ENCODE measurements around the gene TMC2.

TMC2 gene

DNA sequence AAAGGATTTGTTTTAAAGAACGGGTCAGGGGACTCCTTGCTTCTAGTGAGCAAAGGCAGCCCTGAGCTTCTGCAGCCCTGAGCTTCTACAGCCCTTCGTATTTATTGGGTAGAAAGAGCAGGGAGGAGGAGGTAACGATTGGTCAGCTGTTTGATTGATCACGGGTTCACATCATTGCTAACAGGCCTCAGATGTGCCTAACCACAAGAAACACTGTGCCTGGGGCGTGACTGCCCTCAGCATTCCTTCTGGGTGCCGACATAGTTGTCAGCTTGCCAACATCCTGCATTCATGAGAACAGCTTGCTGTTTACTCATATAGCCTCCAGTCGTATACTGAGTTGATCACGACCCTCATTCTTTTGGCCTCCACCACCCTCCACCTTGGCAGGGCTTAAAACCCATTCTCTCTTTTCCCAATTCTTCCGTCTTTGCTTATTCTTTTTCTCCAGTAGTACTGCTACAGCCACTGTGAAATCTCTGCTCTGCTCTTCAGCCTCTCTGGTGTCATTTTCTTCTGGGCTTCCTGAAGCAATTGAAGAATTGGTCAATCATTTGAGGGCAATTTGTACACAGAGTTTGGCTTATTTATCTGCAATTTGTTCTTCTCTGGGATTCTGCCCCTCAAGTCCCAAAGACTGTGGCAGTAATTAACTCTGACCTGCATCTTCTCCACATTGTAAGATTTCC lies 90.6 kb downstream of the TMC2 start:
- DNase-seq = no peak

DNA sequence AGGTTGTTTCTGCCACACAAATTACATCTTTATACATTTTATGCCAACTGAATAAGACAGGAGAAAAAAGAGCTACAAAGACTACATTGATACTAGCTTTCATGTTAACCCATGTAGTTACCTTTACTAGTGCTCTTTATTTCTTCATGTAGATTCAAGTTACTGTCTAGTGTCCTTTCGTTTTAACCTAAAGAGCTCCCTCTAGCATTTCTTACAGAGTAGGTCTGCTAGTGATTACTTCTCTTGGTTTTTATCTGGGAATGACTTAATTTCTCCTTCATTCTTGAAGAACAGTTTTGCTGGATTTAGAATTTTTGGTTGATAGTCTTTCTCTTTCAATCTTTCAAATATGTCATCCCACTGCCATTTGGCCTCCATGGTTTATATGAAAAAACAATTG lies 94.9 kb downstream of the TMC2 start:
- DNase-seq = no peak

DNA sequence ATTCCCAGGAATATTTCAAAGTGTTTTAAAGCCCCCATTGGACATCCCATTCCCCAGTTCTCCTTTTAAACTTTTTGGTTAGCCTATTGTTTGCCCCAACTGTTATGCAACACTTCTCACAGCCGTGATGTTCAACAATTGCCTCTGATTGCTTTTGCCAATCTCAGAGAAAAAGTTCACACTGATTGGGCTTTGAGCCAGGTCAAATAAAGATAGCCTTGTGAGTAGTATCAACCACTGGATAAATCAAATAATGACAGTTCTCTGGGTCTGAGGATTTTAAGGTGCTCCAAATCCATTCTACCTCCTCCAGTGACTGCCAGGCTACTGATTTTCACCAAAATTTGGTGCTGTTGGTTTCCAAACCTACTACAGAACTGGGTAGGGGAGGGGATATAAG lies 97.0 kb downstream of the TMC2 start:
- DNase-seq = no peak

DNA sequence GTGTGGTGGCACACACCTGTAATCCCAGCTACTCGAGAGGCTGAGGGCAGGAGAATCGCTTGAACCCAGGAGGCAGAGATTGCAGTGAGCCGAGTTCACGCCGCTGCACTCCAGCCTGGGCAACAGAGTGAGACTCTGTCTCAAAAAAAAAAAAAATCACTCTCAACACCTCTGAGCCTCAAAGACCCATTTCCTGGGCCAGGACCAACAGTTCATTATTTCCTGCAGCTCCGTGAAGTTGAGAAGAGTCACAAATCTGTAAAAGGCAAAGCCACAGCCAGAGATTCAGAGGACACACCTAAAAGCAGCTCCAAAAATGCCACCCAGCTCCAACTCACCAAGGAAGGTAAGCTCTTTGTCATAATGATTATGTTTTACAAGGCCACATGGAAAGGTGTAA lies 100.9 kb downstream of the TMC2 start:
- no peak for DNase-seq

DNA sequence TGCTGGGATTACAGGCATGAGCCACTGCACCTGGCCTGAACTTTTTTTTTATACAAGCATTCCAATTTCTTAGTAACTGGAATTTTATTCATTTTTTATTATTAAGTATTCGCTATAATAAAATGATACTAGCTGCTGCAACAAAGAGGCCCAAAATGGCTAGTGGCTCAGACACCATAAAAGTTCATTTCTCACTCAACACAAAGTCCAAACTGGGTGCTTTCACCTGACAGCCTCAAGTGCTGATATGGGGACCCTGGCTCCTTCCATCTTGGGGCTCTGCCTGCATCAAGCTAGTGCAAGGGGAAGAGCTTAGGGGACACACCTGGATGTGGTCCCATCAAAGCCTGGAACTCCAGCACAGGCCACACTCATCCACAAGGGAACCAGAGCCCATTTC lies 103.9 kb downstream of the TMC2 start:
- DNase-seq = no peak

DNA sequence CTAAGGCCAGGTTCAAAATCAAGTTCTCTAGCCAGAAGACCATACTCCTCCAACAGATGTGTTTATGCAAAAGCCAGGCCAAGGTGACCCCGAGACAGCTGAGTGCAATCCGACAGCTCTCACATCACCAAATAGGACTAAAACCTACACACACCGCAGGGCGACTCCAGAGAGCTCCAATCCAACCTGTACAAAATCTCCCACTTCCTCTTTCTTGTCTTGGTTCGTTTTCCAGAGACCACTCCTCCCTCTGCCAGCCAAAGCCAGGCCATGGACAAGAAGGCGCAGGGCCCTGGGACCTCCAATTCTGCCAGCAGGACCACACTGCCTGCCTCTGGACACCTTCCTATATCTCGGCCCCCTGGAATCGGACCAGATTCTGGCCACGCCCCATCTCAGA lies 104.5 kb downstream of the TMC2 start:
- DNase-seq = no peak

DNA sequence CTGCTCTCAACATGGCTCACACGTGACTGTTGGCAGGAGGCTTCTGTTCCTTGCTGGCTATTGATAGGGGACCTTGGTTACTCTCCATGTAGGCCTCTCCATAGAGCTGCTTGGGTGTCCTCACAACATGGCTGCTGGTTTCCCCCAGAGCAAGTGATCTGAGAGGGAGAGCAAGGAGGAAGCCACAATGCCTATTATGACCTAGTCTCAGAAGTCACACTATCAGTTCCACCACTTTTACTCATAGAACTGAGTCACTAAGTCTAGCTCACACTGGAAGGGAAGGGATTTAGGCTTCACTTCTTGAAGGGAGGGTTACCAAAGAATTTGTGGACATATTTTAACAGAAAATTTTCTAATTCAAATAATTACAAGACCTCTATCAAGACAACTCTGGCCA lies 107.3 kb downstream of the TMC2 start:
- no peak for DNase-seq

DNA sequence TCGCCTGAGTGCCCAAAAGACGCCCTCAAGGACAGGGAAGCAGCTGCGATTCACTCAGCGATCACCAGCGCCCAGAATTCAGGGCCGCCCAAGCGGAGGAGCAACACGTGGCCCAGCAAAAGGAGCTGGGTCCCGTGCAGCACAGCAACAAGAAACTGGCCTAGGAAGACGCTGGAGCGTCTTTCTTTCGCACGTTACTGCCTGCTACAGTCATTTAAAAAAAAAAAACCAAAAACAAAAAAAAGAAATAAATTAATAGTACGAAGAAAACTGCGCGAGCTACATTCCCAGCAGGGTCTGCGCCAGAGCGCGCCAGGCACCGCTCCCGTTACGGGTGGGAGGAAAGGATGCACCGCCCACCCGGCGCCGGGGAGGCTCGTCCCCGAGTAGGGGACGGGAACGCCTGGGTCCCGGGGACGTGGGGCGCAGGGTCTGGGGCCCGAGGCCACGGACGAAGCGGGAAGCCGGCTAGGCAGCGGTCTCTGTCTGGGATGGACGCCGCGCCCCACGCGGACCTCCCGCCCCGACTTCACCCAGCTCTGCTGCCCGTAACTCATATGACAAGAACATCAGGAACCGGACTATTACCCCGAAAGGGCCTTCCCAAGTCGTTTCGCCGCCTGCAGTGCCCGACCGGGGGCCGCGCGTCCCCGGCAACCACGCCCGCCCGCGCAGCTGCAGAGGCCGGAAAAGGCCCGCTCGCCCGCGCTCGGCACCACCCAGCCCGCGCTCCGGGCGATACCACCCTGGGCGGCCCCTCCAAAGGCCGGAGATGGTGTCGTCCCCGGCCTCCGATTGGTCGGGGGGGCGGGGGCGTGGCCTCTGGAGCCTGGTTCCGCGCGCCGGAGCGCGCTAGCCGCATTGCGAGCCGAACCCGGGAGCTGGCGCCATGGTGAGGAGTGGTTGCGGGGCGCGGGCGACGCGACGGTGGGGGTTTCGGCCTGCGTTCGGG lies 115.7 kb downstream of the TMC2 start, which contains the start of gene NOP56:
Gene NOP56, plus strand, starts transcription at position 861 of the 952 bp plus-strand sequence. Its CDS starts 29 bp downstream, at position 890.
- DNase-seq = peak; percentile 92

DNA sequence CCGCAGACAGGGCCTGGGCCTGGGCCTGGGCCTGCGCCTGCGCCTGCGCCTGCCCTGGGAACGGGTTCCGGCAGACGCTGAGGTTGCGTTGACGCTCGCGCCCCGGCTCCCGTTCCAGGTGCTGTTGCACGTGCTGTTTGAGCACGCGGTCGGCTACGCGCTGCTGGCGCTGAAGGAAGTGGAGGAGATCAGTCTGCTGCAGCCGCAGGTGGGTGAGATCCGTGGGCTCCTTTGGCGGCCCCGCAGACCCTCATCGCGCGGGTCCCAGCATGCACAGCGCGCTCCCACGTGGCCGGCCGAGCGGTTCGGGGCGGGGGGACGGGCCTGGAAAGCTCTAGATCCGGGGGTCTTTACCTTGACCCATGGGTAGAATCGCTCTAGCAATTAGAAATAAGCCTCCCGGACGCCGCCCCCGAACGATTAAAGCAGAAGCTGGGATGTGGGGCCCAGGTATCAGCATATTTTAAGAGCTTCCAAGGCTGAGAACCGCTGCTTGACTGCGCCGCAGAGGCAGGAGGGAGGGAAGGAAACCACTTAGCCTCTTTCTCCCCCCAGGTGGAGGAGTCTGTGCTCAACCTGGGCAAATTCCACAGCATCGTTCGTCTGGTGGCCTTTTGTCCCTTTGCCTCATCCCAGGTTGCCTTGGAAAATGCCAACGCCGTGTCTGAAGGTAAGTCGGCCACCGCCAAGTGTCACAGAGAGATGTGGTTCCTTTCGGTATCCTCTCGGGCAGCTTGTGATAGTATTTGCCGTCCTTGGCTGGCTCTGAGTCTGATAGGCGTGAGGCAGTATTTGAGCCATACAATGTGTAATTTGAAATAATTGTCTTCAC lies 116.6 kb downstream of the TMC2 start:
- DNase-seq = peak; percentile 48

DNA sequence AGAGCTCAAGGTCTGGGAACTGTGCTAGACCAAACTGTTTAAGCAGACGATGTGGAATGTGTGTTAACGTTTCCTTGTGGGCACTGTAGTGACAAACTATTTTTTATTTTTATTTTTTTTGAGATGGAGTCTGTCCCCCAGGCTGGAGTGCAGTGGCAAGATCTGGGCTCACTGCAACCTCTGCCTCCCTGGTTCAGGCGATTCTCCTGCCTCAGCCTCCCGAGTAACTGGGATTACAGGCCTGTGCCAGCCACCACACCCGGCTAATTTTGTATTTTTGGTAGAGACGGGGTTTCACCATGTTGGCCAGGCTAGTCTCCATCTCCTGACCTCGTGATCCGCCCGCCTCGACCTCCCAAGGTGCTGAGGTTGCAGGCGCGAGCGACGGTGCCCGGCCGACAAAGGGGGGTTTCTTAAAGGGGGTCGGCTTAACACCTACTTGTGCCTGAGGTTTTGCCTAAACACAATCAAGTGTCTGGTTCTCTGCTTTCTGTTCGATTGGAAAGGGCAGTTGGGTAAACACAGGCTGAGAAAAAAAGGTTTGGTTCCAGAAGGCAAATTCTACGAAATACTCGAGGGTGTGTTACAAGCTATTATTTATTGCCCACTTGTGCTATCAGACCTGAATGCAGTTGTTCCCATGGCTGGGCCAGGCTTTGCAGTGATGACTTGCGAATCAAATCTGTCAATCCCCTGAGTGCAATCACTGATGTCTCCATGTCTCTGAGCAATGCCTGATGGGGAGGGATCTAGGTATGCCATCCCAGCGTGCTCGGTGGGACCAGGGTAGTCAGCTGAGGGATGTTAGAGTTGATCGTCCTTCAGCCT lies 117.4 kb downstream of the TMC2 start:
- DNase-seq = no peak

DNA sequence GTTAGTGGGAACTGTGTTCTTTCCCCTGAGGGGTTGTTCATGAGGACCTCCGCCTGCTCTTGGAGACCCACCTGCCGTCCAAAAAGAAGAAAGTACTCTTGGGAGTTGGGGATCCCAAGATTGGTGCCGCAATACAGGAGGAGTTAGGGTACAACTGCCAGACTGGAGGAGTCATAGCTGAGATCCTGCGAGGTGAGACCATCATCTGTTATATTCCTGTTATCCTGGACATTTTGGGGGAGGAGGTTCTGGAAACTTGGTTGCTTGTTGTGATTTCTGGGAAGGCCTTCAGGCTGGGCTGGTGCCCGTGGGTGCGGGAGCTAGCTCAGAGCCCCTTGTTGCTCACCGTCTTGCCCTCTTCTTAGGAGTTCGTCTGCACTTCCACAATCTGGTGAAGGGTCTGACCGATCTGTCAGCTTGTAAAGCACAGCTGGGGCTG lies 118.0 kb downstream of the TMC2 start:
- DNase-seq = no peak

DNA sequence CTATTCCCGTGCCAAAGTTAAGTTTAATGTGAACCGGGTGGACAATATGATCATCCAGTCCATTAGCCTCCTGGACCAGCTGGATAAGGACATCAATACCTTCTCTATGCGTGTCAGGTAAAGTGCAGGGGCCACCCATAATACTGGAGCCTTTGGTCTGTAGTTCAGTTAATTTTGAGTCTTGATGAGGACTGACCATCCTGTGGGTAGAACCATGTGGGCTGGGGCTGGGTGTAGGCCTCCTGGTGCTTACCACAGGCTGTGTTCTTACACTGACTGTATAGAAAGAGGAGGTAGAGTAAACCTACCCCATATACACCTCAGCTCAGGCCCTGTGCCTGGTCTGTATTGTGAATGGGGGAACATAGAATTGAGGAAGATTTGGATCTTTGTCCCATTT lies 118.5 kb downstream of the TMC2 start:
- no peak for DNase-seq

DNA sequence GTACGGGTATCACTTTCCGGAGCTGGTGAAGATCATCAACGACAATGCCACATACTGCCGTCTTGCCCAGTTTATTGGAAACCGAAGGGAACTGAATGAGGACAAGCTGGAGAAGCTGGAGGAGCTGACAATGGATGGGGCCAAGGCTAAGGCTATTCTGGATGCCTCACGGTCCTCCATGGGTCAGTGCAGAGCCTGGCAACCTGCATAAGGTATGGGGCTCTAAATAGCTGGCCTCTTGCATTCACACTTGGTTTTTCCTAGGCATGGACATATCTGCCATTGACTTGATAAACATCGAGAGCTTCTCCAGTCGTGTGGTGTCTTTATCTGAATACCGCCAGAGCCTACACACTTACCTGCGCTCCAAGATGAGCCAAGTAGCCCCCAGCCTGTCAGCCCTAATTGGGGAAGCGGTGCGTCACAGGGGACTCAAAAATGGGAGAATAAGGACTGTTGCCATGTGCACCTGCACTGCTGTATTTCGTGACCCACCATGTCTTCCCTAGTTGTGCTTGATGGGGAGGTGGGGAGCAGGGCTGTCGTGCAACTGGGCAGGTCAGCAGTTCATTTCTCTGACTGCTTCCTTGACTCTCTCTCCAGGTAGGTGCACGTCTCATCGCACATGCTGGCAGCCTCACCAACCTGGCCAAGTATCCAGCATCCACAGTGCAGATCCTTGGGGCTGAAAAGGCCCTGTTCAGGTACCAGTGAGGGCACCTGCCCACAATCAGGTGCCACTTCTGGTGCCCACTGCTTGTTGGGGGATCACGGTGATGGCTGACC lies 119.2 kb downstream of the TMC2 start:
- DNase-seq = no peak

DNA sequence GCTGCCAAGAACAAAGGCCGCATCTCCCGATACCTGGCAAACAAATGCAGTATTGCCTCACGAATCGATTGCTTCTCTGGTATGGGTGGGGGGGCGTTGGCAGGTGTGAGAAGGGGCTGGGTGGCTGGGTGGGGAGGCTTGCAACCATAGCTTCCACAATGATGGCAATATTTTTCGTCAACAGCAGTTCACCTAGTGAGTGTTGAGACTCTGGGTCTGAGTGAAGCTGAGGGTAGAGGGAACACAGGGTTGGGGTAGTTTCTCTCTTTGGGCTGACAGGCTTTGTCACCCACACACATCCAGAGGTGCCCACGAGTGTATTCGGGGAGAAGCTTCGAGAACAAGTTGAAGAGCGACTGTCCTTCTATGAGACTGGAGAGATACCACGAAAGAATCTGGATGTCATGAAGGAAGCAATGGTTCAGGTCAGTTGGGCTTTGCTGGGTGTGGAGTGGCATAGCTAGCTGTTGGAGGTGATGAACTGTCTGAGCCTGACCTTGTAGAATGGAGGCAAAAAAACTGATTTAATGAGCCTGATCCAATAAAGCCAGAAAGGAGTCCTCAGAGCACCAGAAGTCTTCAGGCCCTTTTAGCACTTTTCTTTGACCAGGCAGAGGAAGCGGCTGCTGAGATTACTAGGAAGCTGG lies 120.2 kb downstream of the TMC2 start:
- no peak for DNase-seq

DNA sequence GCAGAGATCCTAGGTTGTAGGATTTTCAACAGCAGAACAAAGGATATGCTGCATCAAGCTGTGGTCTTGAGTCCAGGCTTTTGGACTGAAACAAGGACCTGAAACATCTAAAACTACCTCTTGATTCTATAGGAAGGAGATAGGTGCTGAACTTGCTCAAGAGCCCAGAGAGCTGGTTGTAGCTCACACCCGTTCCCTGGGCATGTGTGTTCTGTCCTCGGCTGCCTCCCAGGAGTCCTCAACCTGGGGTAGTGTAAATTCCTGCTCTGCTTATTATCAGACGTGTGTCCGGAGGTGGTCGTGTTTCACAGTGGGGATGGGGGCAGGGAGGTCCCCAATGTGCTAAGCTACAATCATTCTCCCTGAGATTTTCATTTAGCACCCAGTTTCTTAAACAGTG lies 120.9 kb downstream of the TMC2 start:
- DNase-seq = no peak

DNA sequence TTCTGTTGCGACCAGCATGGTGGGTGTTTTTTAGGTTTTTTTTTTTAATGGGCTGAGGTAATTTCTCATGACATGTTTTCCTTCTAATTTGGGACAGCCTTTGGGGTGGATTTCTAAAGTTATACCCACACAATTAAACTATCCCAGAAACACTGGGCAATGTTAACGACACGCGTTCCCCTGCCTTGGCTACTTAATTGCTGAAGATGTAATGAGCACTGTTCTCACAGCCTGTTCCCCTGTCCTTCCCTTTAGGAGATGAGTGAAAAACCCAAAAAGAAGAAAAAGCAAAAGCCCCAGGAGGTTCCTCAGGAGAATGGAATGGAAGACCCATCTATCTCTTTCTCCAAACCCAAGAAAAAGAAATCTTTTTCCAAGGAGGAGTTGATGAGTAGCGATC lies 121.3 kb downstream of the TMC2 start:
- no peak for DNase-seq

DNA sequence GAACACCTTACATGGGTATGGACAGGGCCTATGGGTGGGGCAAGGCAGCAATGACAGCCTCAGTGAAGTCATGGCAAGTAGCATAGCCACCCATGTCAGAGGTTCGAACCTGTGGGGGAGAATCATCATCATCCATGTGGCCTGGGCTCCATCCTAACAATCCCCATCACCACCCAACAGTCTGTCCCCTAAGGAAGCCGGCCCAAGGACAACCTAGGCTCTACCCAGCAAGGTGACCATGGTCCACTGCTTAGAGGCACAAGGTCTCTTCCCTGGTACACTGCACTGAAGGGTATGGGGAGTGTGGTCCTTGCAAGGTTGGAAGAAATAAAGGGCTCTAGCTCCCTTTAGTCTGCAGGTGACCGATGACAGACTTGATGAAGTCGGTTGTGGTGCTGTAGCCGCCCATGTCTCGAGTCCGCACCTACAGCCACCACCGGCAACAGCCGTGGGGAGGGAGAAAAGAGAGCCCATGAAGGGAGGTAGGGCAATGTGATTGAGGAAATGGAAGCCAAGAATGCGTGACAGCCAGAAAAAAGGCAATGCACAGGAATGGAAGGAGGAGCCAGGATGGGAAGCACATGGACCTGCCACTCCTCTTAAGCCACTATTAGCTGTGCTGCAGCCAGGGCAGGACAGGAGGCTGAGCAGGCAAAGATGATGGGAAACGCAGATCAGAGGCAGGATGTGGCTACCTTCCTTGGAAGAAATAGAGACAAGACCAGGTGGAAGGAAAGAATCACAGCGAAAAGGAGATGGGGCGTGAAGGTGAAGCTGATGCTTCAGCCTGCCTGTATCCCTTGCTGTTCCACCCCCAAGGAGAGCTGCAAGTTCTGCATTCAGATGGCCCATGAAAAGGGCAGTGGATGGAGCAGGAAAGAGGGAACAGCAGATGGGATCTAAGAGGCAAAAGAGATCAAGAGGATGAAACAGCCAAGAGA lies 122.3 kb downstream of the TMC2 start:
- DNase-seq = no peak

DNA sequence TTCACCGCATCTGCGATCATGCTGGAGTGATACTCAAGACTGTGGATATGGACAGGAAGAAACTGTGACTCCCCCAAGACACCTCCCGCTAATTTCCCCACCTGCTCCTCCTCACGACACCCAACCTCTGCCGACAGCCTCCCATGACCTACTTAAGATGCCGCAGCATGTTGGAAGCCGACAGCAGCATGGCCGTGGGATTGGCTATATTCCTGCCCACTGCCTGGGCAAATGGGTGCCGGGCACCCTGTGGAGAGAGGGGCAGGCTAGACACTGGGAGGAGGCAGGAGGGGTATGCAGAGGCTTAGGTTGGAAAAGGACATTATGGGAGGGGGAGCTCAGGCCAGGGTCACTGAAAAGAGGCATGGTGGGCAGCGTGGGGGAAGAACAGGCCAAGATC lies 123.2 kb downstream of the TMC2 start:
- DNase-seq = no peak

DNA sequence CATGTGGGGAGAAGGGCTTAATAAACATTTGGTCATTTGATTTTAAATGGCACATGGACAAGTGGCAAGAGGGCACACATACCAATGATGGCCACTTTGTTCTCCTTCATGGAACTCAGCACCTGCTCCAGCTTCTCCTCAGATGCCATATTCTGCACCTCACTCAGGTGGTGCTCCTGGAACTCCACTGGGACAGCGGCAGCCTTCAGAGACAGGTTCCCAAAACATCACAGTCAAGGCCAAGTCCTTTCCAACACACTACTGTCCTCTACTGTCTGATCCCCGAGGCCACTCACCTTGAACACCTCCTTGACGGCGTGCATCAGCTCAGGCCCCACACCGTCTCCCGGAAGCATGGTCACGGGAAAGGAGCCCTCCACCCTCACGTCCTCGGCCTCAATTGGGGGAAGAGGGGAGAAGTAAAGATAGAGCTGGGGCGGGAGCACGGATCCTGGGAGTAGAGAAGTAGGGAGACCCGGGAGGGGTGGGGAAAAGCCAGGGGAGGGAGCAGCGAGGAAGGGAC lies 127.1 kb downstream of the TMC2 start:
- DNase-seq = no peak
